ENCODE measurements around the gene WDR90. TPM values are rescaled to one million over a fixed set of nuclear protein-coding genes. Genes with fewer than 3 reads are reported as not detected.

WDR90 gene
- total and polyA plus RNA-seq, 2 of the 13 experiments (the other 11 are each of a cell fraction or from before 2014, with no cell fraction given): 14.9 to 28.9 TPM

DNA sequence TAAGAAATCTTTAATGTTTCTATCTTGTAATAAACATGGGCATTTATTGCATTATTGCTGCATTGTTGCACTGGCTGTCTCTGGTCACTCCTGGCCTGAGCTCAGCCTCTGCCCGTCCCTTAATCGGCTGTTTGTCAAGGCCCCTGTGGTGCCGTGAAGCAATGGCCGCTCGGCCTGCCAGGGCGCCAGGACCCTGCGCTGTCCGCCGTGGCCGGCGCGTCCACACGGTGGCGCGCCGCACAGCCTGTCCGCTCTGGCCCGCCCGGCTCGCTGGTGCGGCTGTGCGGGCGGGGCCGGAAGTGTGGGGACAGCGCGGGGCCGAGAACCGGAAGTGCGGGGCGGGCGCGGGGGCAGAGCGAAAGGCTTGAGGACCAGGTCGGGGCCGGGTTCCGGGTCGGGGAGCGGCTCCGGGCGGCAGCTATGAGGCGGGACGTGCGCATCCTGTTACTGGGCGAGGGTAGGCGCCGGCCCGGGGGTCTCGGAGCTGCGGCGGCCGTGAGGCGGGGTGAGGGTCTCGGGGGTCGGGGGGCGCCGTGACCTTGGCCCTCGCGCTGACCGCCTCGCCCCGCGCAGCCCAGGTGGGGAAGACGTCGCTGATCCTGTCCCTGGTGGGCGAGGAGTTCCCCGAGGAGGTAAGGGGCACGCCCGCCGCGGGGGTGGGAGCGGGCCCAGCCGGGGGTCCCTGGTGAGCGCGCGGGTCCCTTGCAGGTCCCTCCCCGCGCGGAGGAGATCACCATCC lies 18.8 kb downstream of the WDR90 start, which contains the start of gene RHOT2 (continued):
- TF ChIP-seq PRMT3 (CRISPR knock-in tag; IDR thresholded peaks at IDR 0.05; ENCODE audit: borderline replicate concordance, low read depth) (peak; percentile 68; the same call in 1 of the 2 replicates), ZSCAN9 (CRISPR knock-in tag; IDR thresholded peaks at IDR 0.05; ENCODE audit: borderline replicate concordance) (peak; percentile 66; the same call in 1 of the 2 replicates), TOE1 (CRISPR knock-in tag; IDR thresholded peaks at IDR 0.05) (peak; percentile 52; the same call in 1 of the 2 replicates), IKZF4 (CRISPR knock-in tag; IDR thresholded peaks at IDR 0.05; ENCODE audit: borderline replicate concordance, low read depth, not compliant biosample characterization) (no peak), LCORL (IDR thresholded peaks at IDR 0.05) (no peak), LCORL (CRISPR knock-in tag; IDR thresholded peaks at IDR 0.05) (no peak), KLF13 (CRISPR knock-in tag; IDR thresholded peaks at IDR 0.05) (no peak), ZNF17 (CRISPR knock-in tag; IDR thresholded peaks at IDR 0.05) (no peak), ZBTB20 (CRISPR knock-in tag; IDR thresholded peaks at IDR 0.05; ENCODE audit: borderline replicate concordance, low read depth) (0 out of 2 replicates have a peak, but pooled peaks have one; percentile 37), CBX5 (CRISPR knock-in tag; IDR thresholded peaks at IDR 0.05; ENCODE audit: borderline replicate concordance) (no peak), ZNF678 (CRISPR knock-in tag; IDR thresholded peaks at IDR 0.05) (no peak), ZNF598 (CRISPR knock-in tag; IDR thresholded peaks at IDR 0.05; ENCODE audit: borderline replicate concordance) (no peak), PAWR (CRISPR knock-in tag; IDR thresholded peaks at IDR 0.05; ENCODE audit: borderline replicate concordance) (no peak)
- TF ChIP-seq, protein P1, sequence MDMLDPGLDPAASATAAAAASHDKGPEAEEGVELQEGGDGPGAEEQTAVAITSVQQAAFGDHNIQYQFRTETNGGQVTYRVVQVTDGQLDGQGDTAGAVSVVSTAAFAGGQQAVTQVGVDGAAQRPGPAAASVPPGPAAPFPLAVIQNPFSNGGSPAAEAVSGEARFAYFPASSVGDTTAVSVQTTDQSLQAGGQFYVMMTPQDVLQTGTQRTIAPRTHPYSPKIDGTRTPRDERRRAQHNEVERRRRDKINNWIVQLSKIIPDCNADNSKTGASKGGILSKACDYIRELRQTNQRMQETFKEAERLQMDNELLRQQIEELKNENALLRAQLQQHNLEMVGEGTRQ (IDR thresholded peaks at IDR 0.05; ENCODE audit: low read depth, low read length): no peak
- TF ChIP-seq, protein P1 (CRISPR knock-in tag; IDR thresholded peaks at IDR 0.05; ENCODE audit: borderline replicate concordance): no peak
- TF ChIP-seq, protein P2, sequence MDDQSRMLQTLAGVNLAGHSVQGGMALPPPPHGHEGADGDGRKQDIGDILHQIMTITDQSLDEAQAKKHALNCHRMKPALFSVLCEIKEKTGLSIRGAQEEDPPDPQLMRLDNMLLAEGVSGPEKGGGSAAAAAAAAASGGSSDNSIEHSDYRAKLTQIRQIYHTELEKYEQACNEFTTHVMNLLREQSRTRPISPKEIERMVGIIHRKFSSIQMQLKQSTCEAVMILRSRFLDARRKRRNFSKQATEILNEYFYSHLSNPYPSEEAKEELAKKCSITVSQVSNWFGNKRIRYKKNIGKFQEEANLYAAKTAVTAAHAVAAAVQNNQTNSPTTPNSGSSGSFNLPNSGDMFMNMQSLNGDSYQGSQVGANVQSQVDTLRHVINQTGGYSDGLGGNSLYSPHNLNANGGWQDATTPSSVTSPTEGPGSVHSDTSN (CRISPR knock-in tag; IDR thresholded peaks at IDR 0.05; ENCODE audit: borderline replicate concordance): no peak
- TF ChIP-seq, protein P3, sequence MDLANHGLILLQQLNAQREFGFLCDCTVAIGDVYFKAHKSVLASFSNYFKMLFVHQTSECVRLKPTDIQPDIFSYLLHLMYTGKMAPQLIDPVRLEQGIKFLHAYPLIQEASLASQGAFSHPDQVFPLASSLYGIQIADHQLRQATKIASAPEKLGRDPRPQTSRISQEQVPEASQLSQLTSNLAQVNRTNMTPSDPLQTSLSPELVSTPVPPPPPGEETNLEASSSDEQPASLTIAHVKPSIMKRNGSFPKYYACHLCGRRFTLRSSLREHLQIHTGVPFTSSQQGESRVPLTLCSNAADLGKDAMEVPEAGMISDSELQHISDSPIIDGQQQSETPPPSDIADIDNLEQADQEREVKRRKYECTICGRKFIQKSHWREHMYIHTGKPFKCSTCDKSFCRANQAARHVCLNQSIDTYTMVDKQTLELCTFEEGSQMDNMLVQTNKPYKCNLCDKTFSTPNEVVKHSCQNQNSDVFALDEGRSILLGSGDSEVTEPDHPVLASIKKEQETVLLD (CRISPR knock-in tag; IDR thresholded peaks at IDR 0.05; ENCODE audit: low read depth): peak; percentile 94
- TF ChIP-seq, protein P4, sequence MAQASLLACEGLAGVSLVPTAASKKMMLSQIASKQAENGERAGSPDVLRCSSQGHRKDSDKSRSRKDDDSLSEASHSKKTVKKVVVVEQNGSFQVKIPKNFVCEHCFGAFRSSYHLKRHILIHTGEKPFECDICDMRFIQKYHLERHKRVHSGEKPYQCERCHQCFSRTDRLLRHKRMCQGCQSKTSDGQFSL (CRISPR knock-in tag; IDR thresholded peaks at IDR 0.05): peak; percentile 59; the same call in 1 of the 2 replicates
- TF ChIP-seq, protein P5, sequence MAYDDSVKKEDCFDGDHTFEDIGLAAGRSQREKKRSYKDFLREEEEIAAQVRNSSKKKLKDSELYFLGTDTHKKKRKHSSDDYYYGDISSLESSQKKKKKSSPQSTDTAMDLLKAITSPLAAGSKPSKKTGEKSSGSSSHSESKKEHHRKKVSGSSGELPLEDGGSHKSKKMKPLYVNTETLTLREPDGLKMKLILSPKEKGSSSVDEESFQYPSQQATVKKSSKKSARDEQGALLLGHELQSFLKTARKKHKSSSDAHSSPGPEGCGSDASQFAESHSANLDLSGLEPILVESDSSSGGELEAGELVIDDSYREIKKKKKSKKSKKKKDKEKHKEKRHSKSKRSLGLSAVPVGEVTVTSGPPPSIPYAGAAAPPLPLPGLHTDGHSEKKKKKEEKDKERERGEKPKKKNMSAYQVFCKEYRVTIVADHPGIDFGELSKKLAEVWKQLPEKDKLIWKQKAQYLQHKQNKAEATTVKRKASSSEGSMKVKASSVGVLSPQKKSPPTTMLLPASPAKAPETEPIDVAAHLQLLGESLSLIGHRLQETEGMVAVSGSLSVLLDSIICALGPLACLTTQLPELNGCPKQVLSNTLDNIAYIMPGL (CRISPR knock-in tag; IDR thresholded peaks at IDR 0.05; ENCODE audit: borderline replicate concordance in 1 of 2, low read depth in 1 of 2): peak; percentile 83 to 90; a peak in 3 of 4 replicates
- TF ChIP-seq, protein P6, sequence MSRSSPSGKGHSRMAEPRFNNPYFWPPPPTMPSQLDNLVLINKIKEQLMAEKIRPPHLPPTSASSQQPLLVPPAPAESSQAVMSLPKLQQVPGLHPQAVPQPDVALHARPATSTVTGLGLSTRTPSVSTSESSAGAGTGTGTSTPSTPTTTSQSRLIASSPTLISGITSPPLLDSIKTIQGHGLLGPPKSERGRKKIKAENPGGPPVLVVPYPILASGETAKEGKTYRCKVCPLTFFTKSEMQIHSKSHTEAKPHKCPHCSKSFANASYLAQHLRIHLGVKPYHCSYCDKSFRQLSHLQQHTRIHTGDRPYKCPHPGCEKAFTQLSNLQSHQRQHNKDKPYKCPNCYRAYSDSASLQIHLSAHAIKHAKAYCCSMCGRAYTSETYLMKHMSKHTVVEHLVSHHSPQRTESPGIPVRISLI (CRISPR knock-in tag; IDR thresholded peaks at IDR 0.05; ENCODE audit: borderline replicate concordance): no peak
